ENCODE data around the gene EXOSC7.
"Not testable (repeated sequence)": the region's sequence is repeated elsewhere in the genome, so short reads cannot be mapped to it uniquely, and the experiment has no call there.

The EXOSC7 gene

DNA sequence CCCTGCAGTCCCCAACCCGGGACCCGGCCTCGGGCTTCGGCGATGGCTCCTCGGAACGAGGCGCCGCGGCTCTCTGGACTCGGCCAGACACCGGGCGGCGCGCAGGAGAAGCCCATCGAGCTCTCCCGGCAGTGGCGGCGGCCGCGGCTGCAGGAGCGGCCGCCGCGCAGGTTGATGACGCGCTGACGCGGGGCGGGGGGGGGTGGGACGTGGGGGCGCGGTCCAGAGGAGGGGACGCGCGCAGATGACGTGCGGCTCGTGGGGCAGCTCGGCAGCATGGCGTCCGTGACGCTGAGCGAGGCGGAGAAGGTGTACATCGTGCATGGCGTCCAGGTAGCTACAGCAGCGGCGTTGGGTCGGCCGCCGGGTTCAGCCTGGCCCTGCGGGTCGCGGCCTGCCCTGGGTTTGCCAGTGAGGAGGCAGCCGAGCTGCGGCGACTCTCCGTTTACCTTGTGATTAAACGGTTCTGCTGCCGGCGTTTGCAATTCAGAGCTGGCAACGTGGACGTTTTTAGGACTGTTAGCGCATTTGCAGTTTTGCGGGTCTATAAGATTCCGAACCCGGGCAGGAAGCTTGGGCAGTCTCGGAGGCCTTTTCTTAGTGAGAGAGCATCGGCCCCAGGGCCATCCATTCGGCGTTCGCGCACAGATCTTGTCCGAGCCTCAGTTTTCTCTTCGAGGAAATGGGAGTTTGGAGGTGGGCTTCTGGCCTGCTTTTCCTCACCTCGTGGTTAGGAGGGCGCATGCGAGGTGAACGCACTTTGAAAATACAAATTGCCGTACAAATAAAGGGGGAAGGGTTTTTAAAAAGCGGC is at the start of gene EXOSC7, which contains the start of gene ZDHHC3:
EXOSC7 (plus strand) TSS at position 243 of the 814 bp plus-strand sequence; CDS start at position 277, 34 bp downstream.
ZDHHC3 (minus strand) TSS at position 173 of the 814 bp plus-strand sequence. CDS start 16,738 bp downstream, outside the sequence.
- peak; percentile 87 for DNase-seq (ENCODE audit: low read depth)

GRCh38 chr3:44926921-44927320 is 49.1 kb upstream of the EXOSC7 start:
- DNase-seq (ENCODE audit: low read depth) = no peak

DNA sequence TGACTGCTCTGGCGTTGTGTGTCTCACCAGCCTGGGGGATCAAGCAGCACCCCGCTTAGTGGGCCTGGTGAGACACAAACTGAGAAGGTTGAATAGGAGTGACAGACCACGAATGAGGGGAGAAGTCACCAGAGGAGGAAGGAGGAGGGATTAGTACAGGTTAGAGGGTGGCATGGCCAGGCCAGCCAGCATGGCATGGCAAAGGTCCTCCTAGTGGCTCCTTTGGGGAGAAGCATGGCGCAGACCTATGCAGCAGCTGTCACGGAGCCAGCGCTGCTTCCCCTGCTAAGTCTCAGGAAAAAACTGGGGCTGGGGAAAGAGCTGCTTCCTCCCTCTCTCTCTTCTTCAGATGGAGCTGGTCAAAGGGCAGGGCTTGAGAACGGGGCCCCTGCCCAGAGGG is 48.7 kb upstream of the EXOSC7 start:
- DNase-seq (ENCODE audit: low read depth) = no peak

DNA sequence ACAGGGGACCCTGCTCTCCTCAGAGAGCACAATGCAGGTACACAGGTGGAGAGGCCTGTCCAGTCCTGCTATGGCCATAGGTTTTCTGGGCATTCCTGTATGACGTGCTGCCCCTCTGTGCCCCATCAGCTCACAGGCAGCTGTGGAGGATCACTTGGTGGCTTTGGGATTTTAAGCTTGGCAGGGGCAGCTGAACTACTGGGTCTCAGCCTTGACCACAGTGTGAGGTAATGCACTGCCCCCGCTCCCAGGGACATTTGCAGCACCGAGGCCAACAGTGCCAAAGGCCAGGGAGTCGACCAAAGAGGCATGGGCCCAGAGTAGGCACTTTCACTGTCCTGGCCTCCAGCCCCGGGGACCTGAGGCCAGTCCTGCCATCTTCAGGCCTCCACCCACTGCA is 46.3 kb upstream of the EXOSC7 start:
- DNase-seq (ENCODE audit: low read depth) = no peak

GRCh38 chr3:44930911-44931310 is 45.1 kb upstream of the EXOSC7 start:
- no peak for DNase-seq (ENCODE audit: low read depth)

DNA sequence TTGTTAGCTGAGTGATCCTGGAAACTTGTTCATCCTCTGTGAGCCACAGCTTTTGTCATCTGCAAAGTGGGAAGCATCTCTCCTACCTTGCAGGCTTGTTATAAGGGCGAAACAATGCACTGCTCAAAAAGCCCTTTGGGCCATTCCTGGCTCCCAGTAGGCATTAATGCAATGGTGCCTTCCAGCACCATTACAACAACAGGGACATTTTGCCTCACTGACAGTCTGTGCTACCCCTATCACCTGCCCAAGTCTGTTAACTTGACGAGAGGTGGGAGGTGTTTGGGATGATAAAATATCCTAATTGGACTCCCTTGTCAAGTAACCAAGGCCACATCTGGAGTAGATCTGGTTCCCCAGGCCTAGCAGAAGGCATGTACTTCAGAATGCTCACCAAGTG is 44.3 kb upstream of the EXOSC7 start:
- DNase-seq (ENCODE audit: low read depth) = no peak

DNA sequence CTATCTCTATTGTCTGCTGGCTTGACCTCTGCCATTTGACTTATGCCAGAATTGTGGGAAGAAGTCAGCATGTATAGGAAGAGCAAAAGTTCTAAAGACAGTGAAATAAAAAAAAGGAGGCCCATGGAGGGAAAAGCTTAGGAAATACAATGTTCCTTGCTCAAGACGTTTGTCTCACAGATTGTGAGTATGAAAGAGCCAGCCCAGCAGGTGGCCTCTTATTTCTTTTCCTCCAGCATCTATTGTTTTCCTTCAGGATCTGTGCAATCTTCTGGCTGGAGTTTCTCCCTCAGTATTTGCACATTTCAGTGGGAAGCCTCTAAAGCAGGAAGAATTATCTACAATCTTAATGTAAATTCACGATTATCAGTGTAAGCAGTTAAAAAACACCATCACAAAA is 43.8 kb upstream of the EXOSC7 start:
- DNase-seq (ENCODE audit: low read depth) = no peak

DNA sequence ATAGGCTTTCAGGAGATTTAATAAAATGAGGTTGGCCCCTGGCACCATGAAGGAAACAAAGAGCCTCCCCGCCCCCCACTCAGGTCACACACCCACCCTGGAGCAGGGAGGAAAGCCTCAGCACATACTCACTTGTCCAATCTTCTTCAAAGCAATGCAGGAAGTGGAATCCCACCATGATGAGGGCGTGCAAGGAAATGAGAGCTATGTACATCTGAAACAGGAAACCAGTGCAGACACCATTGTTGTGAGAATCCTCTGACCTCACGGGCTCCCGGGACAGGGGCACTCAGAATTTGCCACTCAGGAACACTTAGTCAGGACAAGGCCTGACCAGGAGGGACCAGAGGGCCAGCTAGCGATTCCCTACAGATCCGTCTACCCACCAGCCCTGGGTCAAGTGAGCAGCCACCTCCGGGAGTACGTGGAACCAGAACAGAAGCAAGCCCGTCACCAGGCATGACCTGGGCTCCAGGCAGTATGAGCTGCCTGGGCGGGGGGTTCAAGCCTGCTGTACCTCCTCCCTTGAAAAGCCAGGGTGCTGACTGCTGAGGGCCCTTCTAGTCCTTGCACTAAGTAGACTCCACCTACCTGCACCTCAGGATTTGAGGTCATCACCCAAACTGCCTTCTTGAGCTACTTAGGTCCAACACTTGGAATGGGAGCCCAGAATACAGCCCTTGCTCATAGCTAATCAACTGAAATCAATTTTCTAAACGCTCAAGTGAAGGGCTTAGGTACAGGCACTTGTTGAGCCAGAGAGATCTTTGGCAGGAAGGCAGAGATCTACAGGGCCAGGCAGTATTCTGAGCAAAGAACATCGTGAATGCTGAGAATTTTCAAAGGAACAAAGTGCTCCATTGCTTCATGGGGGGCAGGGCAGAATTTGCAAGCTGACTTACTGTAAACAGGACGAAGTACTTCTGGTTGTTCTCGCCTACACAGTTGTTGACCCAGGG is 42.8 kb upstream of the EXOSC7 start:
- no peak for DNase-seq (ENCODE audit: low read depth)

GRCh38 chr3:44939581-44940036 is 36.4 kb upstream of the EXOSC7 start:
- DNase-seq (ENCODE audit: low read depth) = peak; percentile 8

DNA sequence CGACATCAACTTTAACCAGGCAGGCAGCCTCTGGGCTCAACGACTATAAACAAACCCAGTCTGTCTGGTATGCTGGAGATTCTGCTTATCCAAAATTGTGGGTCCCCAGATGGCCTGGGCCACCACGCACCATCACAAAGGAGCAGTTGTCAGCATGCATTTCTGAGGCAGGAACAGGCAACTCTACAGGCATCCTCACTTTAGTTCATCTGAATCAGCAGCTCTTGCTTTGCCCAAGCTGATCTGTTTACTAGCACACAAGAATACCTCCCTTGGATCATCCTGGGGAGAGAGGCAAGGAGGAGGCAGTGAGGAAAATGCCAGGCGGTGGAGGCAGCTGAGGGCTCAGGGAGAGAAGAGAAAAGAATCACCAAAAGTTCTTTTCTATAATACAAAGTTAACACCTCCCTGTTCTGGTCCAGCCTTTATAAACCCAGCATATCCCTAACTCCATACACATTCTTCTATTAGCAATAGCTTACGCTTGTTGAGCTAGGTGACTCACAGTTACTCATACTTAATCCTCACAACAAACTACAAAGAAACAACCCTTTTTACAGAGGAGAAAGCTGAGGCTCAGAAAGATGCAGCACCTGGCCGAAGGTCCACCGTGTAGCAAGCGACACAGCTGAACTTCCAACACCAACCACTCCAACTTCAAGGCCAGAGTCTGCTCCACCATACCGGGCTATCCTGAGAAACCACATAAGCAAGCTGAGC is 33.7 kb upstream of the EXOSC7 start:
- DNase-seq (ENCODE audit: low read depth) = peak; percentile 51

- DNase-seq (ENCODE audit: low read depth) = no peak
Observed at GRCh38 chr3:44948239-44948638, 27.8 kb upstream of the EXOSC7 start.

DNA sequence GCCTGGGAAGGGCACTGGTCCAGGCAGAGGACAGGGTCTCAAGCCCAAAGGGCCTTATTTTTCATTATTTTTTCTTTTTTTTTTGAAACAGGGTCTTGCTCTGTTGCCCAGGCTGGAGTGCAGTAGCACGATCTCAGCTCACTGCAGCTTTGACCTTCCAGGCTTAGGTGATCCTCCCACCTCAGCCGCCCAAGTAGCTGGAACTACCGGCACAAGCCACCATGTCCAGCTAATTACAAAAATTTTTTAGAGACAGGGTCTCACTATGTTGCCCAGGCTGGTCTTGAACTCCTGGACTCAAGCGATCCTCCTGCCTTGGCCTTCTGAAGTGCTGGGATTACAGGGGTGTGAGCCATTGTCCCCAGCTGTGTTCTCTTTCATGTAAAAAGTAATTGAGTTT is 26.3 kb upstream of the EXOSC7 start:
- DNase-seq (ENCODE audit: low read depth) = not testable (repeated sequence)

DNA sequence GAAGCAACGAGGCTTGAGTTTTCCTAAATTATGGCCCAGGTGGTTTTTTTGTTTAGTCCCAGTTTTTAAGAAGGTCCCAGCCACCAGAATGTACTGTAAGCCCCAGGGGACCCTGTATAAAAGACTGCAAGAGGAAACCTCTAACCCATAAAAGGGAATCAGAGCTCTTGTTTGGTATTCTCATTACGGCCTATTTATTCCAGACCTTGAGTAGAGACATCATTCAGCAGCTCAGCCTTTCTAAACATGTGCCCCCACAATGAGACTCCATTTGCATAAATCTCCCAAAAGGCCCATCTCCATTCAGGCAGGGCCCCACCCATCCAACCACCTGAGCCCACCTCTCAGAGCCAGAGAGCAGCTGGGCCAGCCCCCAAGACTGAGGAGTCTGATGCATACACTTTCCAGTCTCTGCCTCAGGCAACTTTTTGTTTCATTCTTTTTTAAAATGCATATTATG is 25.7 kb upstream of the EXOSC7 start:
- DNase-seq (ENCODE audit: low read depth) = no peak

DNA sequence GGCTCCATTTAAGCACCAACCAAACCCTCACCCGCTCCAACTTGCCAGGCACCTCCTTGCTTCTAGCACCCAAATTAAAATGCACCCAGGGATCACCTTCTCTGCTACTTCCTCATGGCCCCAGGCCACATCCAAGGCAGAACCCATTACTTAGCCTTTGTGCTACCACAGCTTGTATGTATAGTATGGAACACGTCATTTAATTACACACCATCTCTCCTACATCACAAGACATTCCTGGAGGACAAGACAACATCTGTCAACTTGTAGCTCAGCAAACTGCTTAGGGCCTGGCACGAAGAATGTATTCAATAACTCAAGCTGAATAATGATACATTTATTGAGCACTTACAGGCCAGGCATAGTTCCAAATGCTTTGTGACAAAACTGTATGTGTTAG is 23.4 kb upstream of the EXOSC7 start:
- no peak for DNase-seq (ENCODE audit: low read depth)

DNA sequence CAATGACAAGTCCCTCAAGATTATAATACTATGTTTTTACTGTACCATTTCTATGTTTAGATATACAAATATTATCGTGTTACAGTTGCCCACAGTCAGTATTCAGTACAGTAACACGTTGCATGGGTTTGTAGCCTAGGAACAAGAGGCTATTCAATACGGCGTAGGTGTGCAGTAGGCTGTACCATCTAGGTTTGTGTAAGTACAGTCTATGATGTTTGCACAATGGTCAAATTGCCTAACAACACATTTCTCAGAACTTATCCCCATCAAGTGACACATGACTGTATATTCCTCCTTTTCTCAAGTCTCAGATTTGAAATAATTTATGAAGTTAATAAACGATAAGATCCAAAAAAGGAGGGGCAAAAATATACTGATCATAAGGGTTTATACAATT is 21.7 kb upstream of the EXOSC7 start:
- DNase-seq (ENCODE audit: low read depth) = no peak

GRCh38 chr3:44954962-44955361 is 21.1 kb upstream of the EXOSC7 start:
- DNase-seq (ENCODE audit: low read depth) = peak; percentile 32

- DNase-seq (ENCODE audit: low read depth) = no peak
Observed at GRCh38 chr3:44955917-44956316, 20.1 kb upstream of the EXOSC7 start.

DNA sequence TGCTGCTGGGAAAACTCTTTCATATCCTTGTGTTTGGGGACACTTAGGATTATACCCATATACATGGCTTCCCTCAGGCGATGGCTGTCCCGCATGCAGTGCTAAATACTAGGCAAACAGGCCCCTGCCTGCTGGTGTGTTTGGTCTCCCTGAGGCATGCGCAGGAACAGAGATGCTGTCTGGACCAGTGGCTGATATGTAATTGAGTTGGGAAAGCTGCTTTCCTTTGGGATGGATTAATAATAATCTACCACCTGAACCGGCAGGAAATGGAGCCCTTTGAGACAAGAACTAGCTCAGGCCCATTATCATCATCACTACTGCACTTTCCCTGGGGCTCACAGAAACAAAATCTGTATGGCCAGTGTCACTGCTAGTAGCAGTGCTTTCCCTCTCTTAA is 18.1 kb upstream of the EXOSC7 start:
- DNase-seq (ENCODE audit: low read depth) = no peak

DNA sequence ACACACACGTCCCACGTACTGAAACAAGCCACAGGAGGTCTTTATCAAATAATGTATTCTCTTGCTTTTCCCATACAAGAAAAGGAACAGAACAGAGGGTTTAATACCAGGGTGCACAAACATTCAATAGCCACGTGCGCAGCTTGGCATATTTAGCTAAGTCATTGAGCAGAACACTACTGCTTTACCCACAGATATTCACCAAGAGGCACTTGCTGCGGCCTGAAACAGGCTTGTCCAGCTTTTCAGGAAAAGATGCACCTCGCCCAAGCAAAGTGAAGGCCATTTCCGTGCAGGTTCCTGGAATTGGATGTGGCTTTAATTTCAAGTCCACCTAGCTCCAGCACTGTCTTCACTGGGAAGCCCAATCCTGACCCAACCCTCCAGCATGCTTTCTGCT is 17.7 kb upstream of the EXOSC7 start:
- no peak for DNase-seq (ENCODE audit: low read depth)

DNA sequence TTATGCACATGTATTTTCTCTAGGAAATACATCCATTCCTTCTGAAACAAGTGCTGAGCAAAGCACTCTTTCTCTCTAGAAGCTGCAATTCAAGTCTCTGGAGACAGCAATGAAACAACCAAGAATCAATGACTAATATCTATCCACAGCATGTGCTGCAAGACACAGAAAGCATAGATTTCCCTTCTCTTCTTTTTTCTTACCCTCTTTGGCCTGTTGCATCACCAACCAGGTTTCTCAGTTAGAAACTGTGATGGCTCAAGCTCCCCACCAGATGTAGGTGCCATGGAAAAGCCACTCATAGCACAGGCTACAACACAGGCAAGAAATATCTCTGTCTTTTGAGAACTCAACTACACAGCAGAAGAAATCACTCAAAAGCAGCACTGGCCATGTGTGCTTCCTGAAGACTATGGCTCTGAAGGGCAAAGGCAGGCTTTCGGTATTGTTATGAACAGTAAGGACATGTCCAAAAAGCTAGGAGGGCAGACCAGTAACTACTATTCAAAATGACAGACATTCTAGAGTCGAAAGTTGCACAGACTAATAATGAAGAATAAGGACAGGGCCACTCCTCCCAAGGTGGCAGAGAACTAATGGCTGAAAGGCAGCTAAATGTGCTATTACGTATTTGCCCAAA is 15.5 kb upstream of the EXOSC7 start:
- DNase-seq (ENCODE audit: low read depth) = no peak

DNA sequence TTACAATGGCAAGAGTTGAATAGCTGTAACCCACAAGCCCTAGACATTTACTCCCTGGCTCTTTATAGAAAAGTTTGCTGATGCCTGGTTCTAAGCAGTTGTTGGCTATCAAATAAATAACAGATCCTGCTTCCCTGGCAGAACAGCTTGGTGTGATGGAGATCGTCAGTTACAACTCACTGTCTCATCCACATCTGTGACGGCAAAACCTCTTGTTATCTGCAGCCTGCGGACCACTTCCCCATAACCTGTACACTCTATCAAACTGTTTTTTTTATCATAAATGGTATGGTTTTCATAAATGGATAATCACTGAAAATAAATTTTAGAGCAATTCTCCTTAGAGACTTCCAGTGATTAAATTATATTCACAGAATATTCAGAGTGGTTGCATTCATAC is 14.2 kb upstream of the EXOSC7 start:
- no peak for DNase-seq (ENCODE audit: low read depth)
